GM12865 (cell line): ENCODE data around the gene JAKMIP3.

ENCODE experiments used
- DNase-seq: peaks from one replicate; pipeline ENCODE4 v3.0.0; 2010; ENCODE audit warnings: low read depth
- H3K4me3 ChIP-seq: 2 replicates; pipeline ENCODE4 v1.5.1; 2011; ENCODE audit warnings: mild to moderate bottlenecking, low read depth, low read length, control low read depth
- CTCF ChIP-seq: IDR thresholded peaks from 2 replicates; pipeline ENCODE4 v1.5.1; 2011; ENCODE audit warnings: low read length, control low read depth, low read depth, inconsistent platforms; ENCODE audit not compliant: insufficient read depth; ENCODE audit errors: missing control alignments

Gene JAKMIP3

GRCh38 chr10:132097609-132098377 is 32.0 kb downstream of the JAKMIP3 start:
- DNase-seq, result no peak
- no peak for TF ChIP-seq CTCF
- H3K4me3 ChIP-seq, result no peak overlapping the region

- no peak for TF ChIP-seq CTCF
- no peak for DNase-seq
- H3K4me3 ChIP-seq, result no peak overlapping the region
These were observed 33.0 kb downstream of the JAKMIP3 start for GRCh38 chr10:132098539-132099388.

- no peak for TF ChIP-seq CTCF
- no peak for DNase-seq
- H3K4me3 ChIP-seq, result no peak overlapping the region
These were observed 33.8 kb downstream of the JAKMIP3 start for GRCh38 chr10:132099389-132100090.

- DNase-seq, result no peak
- H3K4me3 ChIP-seq, result no peak overlapping the region
- TF ChIP-seq CTCF, result no peak
These were observed 34.3 kb downstream of the JAKMIP3 start for GRCh38 chr10:132100091-132100481.

GRCh38 chr10:132100556-132101349 is 35.0 kb downstream of the JAKMIP3 start:
- H3K4me3 ChIP-seq, result no peak overlapping the region
- no peak for DNase-seq
- no peak for TF ChIP-seq CTCF

GRCh38 chr10:132101529-132101928 is 35.8 kb downstream of the JAKMIP3 start:
- DNase-seq, result no peak
- TF ChIP-seq CTCF, result no peak
- no peak overlapping the region for H3K4me3 ChIP-seq
